ENCODE data around the gene SH3RF2. TPM values are rescaled to one million over a fixed set of nuclear protein-coding genes. Genes with fewer than 3 reads are reported as not detected.

SH3RF2 gene
- total and polyA plus RNA-seq, 10 of the 15 experiments (the other 5 are each of a cell fraction or from before 2014, with no cell fraction given), result 0.15 TPM; not detected in 9

DNA sequence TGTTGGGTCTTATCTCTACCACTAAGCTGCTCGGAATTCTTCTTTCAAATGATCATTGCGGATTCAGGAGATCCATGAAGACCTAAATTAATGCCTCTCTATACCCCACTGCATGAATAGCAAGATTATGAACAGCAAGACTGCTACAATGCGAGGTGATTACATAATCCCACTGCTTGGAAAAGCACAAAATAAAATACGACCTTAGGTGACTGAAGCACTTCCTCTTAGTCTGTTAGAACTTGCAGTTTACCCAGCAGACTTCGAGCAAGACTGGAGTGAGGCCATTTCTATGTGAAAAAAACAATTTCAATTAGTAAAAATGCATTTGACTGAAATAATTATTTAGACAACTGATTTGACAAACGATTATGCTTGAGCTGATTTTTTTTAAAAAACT, 59.8 kb downstream of the SH3RF2 start:
- ChIA-PET SMC1A (ENCODE audit: uncharacterized antibody, unreplicated experiment) (no interaction called here), RAD21 (ENCODE audit: unreplicated experiment) (no interaction called here), POLR2A (no interaction called here), CTCF (no interaction called here)
- Histone ChIP-seq H3K4me2 (ENCODE audit: control insufficient read depth, insufficient read depth) (no peak overlapping the region), H3K79me2 (ENCODE audit: control insufficient read depth, insufficient read depth, low read length) (no peaks in the 10 kb centered on the region), H3K27ac (ENCODE audit: control insufficient read depth, insufficient read depth) (no peak overlapping the region), H3K4me1 (ENCODE audit: control insufficient read depth, insufficient read depth, low read length) (no peaks in the 10 kb centered on the region), H3K27me3 (replicated peaks in 1 of 2; ENCODE audit: control insufficient read depth in 2 of 2, insufficient read depth in 2 of 2, low read length in 1 of 2) (no peaks in the 10 kb centered on the region), H3K9me3 (replicated peaks; ENCODE audit: control insufficient read depth, insufficient read depth, low read length) (no peaks in the 10 kb centered on the region; the same call in 2 of the 3 replicates), H2AFZ (ENCODE audit: control insufficient read depth, low read depth, low read length) (no peak overlapping the region), H4K20me1 (ENCODE audit: control insufficient read depth, insufficient read depth) (no peaks in the 10 kb centered on the region), H3K9ac (ENCODE audit: control insufficient read depth, insufficient read depth, low read length) (no peak overlapping the region), H3K36me3 (ENCODE audit: control insufficient read depth in 2 of 2, insufficient read depth in 2 of 2, low read length in 1 of 2) (no peaks in the 10 kb centered on the region), H3K4me3 (no peak overlapping the region)
- BruUV-seq (replicated peaks), result no TSS peak
- in situ Hi-C loops (cut with MboI), result no loop called here
- FAIRE-seq (no peak), ATAC-seq (no peak), DNase-seq (ENCODE audit: low read depth, low spot score) (no peak)
- 10% methylated on average over 6 of the region's 6 CpGs for WGBS (ENCODE audit: insufficient coverage, insufficient replicate concordance, low lambda C conversion rate, missing lambda C conversion rate)
- no peak for TF ChIP-seq SREBF1 (IDR thresholded peaks at IDR 0.05; ENCODE audit: low read length)
- TF ChIP-seq NFXL1 (IDR thresholded peaks at IDR 0.05; ENCODE audit: borderline replicate concordance), result no peak
- no peak for TF ChIP-seq FOS (IDR thresholded peaks at IDR 0.05; ENCODE audit: borderline replicate concordance, extremely low read depth, insufficient read length)
- TF ChIP-seq, protein P1, sequence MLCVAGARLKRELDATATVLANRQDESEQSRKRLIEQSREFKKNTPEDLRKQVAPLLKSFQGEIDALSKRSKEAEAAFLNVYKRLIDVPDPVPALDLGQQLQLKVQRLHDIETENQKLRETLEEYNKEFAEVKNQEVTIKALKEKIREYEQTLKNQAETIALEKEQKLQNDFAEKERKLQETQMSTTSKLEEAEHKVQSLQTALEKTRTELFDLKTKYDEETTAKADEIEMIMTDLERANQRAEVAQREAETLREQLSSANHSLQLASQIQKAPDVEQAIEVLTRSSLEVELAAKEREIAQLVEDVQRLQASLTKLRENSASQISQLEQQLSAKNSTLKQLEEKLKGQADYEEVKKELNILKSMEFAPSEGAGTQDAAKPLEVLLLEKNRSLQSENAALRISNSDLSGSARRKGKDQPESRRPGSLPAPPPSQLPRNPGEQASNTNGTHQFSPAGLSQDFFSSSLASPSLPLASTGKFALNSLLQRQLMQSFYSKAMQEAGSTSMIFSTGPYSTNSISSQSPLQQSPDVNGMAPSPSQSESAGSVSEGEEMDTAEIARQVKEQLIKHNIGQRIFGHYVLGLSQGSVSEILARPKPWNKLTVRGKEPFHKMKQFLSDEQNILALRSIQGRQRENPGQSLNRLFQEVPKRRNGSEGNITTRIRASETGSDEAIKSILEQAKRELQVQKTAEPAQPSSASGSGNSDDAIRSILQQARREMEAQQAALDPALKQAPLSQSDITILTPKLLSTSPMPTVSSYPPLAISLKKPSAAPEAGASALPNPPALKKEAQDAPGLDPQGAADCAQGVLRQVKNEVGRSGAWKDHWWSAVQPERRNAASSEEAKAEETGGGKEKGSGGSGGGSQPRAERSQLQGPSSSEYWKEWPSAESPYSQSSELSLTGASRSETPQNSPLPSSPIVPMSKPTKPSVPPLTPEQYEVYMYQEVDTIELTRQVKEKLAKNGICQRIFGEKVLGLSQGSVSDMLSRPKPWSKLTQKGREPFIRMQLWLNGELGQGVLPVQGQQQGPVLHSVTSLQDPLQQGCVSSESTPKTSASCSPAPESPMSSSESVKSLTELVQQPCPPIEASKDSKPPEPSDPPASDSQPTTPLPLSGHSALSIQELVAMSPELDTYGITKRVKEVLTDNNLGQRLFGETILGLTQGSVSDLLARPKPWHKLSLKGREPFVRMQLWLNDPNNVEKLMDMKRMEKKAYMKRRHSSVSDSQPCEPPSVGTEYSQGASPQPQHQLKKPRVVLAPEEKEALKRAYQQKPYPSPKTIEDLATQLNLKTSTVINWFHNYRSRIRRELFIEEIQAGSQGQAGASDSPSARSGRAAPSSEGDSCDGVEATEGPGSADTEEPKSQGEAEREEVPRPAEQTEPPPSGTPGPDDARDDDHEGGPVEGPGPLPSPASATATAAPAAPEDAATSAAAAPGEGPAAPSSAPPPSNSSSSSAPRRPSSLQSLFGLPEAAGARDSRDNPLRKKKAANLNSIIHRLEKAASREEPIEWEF (IDR thresholded peaks at IDR 0.05; ENCODE audit: insufficient replicate concordance, low read depth, low read length), result no peak
- TF ChIP-seq STAT3 (IDR thresholded peaks at IDR 0.05; ENCODE audit: low read depth, low read length), result no peak
- TF ChIP-seq CEBPB (IDR thresholded peaks at IDR 0.05; ENCODE audit: borderline replicate concordance in 1 of 2, low read depth in 2 of 2, low read length in 2 of 2), result no peak
- TF ChIP-seq, protein P2, sequence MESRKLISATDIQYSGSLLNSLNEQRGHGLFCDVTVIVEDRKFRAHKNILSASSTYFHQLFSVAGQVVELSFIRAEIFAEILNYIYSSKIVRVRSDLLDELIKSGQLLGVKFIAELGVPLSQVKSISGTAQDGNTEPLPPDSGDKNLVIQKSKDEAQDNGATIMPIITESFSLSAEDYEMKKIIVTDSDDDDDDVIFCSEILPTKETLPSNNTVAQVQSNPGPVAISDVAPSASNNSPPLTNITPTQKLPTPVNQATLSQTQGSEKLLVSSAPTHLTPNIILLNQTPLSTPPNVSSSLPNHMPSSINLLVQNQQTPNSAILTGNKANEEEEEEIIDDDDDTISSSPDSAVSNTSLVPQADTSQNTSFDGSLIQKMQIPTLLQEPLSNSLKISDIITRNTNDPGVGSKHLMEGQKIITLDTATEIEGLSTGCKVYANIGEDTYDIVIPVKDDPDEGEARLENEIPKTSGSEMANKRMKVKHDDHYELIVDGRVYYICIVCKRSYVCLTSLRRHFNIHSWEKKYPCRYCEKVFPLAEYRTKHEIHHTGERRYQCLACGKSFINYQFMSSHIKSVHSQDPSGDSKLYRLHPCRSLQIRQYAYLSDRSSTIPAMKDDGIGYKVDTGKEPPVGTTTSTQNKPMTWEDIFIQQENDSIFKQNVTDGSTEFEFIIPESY (IDR thresholded peaks at IDR 0.05), result no peak
- TF ChIP-seq, protein P3, sequence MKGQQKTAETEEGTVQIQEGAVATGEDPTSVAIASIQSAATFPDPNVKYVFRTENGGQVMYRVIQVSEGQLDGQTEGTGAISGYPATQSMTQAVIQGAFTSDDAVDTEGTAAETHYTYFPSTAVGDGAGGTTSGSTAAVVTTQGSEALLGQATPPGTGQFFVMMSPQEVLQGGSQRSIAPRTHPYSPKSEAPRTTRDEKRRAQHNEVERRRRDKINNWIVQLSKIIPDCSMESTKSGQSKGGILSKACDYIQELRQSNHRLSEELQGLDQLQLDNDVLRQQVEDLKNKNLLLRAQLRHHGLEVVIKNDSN (IDR thresholded peaks at IDR 0.05; ENCODE audit: borderline replicate concordance, extremely low read length, insufficient read depth, low read depth, low read length), result no peak
- TF ChIP-seq TCF7 (IDR thresholded peaks at IDR 0.05; ENCODE audit: borderline replicate concordance), result no peak
- TF ChIP-seq NFYB (IDR thresholded peaks at IDR 0.05; ENCODE audit: insufficient read depth, low read depth, low read length), result no peak
- TF ChIP-seq GATAD2B (conservative IDR thresholded peaks at IDR 0.05; ENCODE audit: low read depth), result no peak
- TF ChIP-seq PAX5 (IDR thresholded peaks at IDR 0.05; ENCODE audit: borderline replicate concordance, low read depth, low read length), result no peak
- no peak for TF ChIP-seq SMC3 (IDR thresholded peaks at IDR 0.05; ENCODE audit: borderline replicate concordance, low read length)
- no peak for TF ChIP-seq ZNF622 (IDR thresholded peaks at IDR 0.05)
- TF ChIP-seq, protein P4, sequence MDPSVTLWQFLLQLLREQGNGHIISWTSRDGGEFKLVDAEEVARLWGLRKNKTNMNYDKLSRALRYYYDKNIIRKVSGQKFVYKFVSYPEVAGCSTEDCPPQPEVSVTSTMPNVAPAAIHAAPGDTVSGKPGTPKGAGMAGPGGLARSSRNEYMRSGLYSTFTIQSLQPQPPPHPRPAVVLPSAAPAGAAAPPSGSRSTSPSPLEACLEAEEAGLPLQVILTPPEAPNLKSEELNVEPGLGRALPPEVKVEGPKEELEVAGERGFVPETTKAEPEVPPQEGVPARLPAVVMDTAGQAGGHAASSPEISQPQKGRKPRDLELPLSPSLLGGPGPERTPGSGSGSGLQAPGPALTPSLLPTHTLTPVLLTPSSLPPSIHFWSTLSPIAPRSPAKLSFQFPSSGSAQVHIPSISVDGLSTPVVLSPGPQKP (IDR thresholded peaks at IDR 0.05; ENCODE audit: low read depth, low read length), result no peak
- TF ChIP-seq MYC (IDR thresholded peaks at IDR 0.05; ENCODE audit: insufficient read depth, insufficient read length, insufficient replicate concordance, low read length, severe bottlenecking), result no peak
- TF ChIP-seq DPF2 (IDR thresholded peaks at IDR 0.05), result no peak
- intact Hi-C loops (cut with micrococcal nuclease; ENCODE audit: unreplicated experiment), result no loop called here

All from GM12878 (cell line).